ENCODE results near the gene C9.

Gene C9

DNA sequence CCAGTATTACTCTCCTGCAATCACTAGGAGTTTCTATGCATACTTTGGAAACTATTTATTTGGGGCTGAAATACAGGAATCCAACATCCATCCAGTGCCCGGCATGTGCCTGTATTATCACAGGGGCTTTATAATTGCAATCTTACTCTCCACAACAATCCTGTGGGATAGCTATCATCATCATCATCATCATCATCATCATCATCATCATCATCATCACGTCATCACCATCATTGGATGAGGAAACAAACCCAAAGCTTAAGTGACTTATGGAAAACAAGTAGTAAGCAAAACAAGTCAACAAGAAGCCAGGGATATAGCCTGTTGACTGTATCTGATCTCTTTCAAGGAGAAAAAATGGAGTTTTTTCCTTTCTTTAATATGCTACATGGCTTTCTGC, 97.1 kb downstream of the C9 start:
- H3K4me3 Mint-ChIP-seq = peak overlapping the region; percentile 43

DNA sequence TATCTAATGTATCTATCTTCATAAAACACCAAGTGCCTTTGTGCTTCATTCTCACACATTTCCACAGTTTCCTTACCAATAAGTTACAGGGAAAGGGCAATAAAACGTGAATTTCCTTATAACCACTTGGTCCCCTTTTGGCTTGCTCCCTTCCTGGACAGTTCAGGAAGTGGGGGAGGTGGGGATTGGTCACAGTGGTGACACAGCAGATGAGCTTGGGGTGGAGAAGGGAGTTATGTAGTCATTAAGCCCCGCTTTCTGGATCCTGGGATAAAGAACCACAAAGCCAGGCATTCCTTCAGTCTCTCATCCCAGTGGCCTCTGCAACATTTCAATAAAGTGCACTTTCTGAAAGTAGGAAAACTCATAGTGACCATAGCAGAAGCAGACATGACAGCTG, 97.9 kb downstream of the C9 start:
- peaks cover 48% of the 10 kb centered on the region for H3K4me1 Mint-ChIP-seq
- H3K4me3 Mint-ChIP-seq = peak overlapping the region; percentile 43
- peak overlapping the region; percentile 55 for H3K27ac Mint-ChIP-seq
- ATAC-seq = no peak
- no peaks in the 10 kb centered on the region for H3K9me3 Mint-ChIP-seq
- no peak for DNase-seq (ENCODE audit: low spot score in 2 of 2)
- H3K36me3 Mint-ChIP-seq = no peaks in the 10 kb centered on the region

More for the DNA sequence above, 97.1 kb downstream of the C9 start:
- peaks cover 52% of the 10 kb centered on the region for H3K4me1 Mint-ChIP-seq
- ATAC-seq = no peak
- H3K27ac Mint-ChIP-seq = no peak overlapping the region
- no peaks in the 10 kb centered on the region for H3K9me3 Mint-ChIP-seq
- no peak for DNase-seq (ENCODE audit: low spot score in 2 of 2)
- H3K36me3 Mint-ChIP-seq = no peaks in the 10 kb centered on the region

DNA sequence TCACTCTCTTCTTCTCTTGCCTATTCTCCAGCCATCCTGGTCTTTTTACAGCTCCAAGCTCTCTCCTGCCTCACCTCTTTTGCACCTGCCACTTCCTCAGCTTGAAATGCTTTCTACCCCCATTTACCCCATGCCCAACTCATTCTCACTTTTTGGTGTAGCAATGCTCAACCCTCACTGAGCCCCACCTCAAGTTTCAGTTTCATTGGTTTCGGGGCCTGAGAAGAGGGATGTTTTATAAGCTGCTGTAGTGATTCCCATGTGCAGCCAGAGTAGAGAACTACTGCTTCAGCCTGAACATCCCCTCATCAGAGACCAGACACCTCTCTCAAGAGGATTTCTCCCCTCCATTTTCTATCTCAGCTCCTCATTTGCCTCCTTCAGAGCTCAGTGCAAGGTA, 99.8 kb downstream of the C9 start:
- Mint-ChIP-seq H3K9me3 (no peaks in the 10 kb centered on the region), H3K4me3 (peak overlapping the region; percentile 43), H3K27ac (peak overlapping the region; percentile 10), H3K36me3 (no peaks in the 10 kb centered on the region), H3K4me1 (peaks cover 54% of the 10 kb centered on the region)
- DNase-seq (ENCODE audit: low spot score in 2 of 2) (no peak), ATAC-seq (peak; percentile 91)

DNA sequence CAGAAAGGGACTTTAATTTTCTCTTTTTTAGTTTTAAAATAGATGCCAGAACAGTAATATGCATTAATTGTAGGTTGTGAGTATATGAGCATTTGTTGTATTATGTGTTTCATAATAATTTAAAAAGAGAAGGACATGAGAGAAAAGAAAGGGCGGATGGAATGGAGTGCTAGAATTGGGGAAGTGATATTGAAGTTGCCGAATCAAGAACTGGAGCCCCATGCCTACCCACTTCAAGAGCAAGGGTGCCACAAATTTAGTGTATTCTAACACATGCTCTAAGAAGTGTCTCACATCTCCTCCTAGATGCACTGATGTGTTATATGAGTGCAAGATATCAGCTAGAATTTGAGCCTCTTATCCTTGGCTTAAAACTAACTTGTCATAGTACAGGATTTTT, 101.3 kb downstream of the C9 start:
- DNase-seq (ENCODE audit: low spot score in 2 of 2) = no peak
- no peak overlapping the region for H3K4me3 Mint-ChIP-seq
- H3K9me3 Mint-ChIP-seq = no peaks in the 10 kb centered on the region
- peaks cover 53% of the 10 kb centered on the region for H3K4me1 Mint-ChIP-seq
- H3K27ac Mint-ChIP-seq = peak overlapping the region; percentile 20
- no peak for ATAC-seq
- no peaks in the 10 kb centered on the region for H3K36me3 Mint-ChIP-seq

DNA sequence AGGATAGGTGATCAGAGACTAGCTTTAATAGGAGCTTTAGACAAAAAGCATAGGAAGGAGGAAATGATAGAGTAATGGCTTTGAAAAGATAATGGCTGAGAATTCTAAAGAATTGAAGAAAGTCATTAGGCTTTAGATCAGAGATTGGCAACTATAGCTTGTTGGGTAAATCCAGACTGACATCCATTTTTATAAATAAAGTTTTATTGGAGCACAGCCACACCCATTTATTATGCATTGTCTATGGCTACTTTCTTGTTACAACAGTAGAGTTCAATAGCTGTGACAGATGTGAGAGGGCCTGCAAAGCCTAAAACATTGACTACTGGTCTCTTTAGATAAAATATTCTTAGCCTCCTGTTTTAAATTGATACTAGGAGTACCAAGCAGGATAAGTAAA, 104.2 kb downstream of the C9 start:
- H3K36me3 Mint-ChIP-seq = no peaks in the 10 kb centered on the region
- H3K4me1 Mint-ChIP-seq = peaks cover 61% of the 10 kb centered on the region
- H3K4me3 Mint-ChIP-seq = no peak overlapping the region
- ATAC-seq (no peak), DNase-seq (ENCODE audit: low spot score in 2 of 2) (no peak)
- no peaks in the 10 kb centered on the region for H3K9me3 Mint-ChIP-seq
- H3K27ac Mint-ChIP-seq = no peak overlapping the region

DNA sequence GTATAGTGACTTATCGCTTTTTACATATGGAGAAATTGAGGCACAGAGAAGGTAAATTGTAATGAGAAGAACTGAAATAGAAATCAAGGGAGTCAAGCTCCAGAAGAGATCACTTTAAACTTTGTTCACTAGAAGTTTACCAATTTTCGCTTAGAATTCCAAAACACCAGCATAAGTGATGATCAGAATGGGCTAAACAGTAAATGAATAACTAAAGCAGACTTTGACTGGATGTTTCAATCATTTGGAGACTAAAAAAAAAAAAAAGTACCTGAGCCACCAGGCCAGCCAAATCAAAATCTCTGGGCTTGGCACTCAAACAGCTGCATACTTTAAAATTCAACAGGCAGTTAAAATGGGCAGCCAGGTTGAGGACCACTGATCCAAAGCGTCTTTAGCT, 106.7 kb downstream of the C9 start:
- Mint-ChIP-seq H3K4me1 (peaks cover 43% of the 10 kb centered on the region), H3K27ac (no peak overlapping the region), H3K36me3 (no peaks in the 10 kb centered on the region), H3K9me3 (no peaks in the 10 kb centered on the region), H3K4me3 (no peak overlapping the region)
- no peak for DNase-seq (ENCODE audit: low spot score in 2 of 2)
- no peak for ATAC-seq

- H3K36me3 Mint-ChIP-seq = no peaks in the 10 kb centered on the region
- ATAC-seq (peak; percentile 99), DNase-seq (ENCODE audit: low spot score in 2 of 2) (no peak)
- H3K4me3 Mint-ChIP-seq = peak overlapping the region; percentile 39
- H3K4me1 Mint-ChIP-seq = peaks cover 42% of the 10 kb centered on the region
- no peaks in the 10 kb centered on the region for H3K9me3 Mint-ChIP-seq
- peak overlapping the region; percentile 33 for H3K27ac Mint-ChIP-seq
Measured at GRCh38 chr5:39256477-39257235, 107.6 kb downstream of the C9 start.

- H3K4me3 Mint-ChIP-seq = peak overlapping the region; percentile 39
Measured at GRCh38 chr5:39255406-39255805, 108.9 kb downstream of the C9 start.

DNA sequence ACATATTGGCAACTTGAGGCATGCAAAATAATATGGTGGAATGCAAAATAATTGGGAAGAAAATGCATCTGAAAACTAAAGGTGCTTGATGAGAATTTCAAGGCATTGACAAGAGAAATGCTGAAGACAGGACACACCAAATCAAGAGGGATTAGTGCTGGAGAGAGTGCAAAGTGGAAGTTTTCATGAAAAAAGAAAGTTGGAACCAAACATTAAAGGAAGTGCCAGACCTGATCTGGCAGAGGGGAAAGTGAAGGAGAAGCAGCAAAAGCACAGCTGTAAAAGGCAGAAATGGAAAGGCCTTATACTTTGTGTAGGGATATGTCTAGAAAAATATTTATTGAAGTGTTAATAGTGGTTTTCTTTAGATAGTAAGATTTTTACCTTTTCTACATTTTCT, 109.6 kb downstream of the C9 start:
- H3K36me3 Mint-ChIP-seq = peaks cover 9% of the 10 kb centered on the region
- no peak overlapping the region for H3K4me3 Mint-ChIP-seq
- H3K4me1 Mint-ChIP-seq = peaks cover 40% of the 10 kb centered on the region
- ATAC-seq (no peak), DNase-seq (ENCODE audit: low spot score in 2 of 2) (no peak)
- no peak overlapping the region for H3K27ac Mint-ChIP-seq
- peaks cover 4% of the 10 kb centered on the region for H3K9me3 Mint-ChIP-seq

More at GRCh38 chr5:39255406-39255805, 108.9 kb downstream of the C9 start:
- no peak for ATAC-seq
- DNase-seq (ENCODE audit: low spot score in 2 of 2) = no peak
- H3K36me3 Mint-ChIP-seq = peaks cover 4% of the 10 kb centered on the region
- no peaks in the 10 kb centered on the region for H3K9me3 Mint-ChIP-seq
- peaks cover 38% of the 10 kb centered on the region for H3K4me1 Mint-ChIP-seq
- H3K27ac Mint-ChIP-seq = peak overlapping the region; percentile 20

DNA sequence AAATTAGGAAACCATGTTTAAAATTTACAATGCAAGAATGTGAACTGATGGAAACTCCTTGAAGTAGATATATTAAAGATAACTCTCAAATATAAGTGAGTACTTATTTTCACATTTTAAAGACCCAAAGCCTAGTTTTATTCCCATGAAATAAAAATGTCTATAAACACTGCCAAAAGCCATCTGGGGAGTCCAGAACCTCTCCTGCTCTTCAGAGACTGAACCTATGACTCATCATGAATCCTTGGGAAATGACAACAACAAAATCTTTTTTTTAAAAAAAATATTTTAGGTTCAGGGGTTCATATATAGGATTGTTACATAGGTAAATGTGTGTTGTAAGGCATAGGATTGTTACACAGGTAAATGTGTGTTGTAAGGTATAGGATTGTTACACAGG, 111.1 kb downstream of the C9 start:
- Mint-ChIP-seq H3K9me3 (peaks cover 4% of the 10 kb centered on the region), H3K36me3 (peaks cover 9% of the 10 kb centered on the region), H3K4me1 (peaks cover 45% of the 10 kb centered on the region), H3K4me3 (no peak overlapping the region), H3K27ac (no peak overlapping the region)
- DNase-seq (ENCODE audit: low spot score in 2 of 2) (no peak), ATAC-seq (no peak)

GRCh38 chr5:39249564-39250274, 114.6 kb downstream of the C9 start:
- no peak for DNase-seq (ENCODE audit: low spot score in 2 of 2)
- H3K27ac Mint-ChIP-seq = peak overlapping the region; percentile 26
- ATAC-seq = peak; percentile 83

GRCh38 chr5:39249069-39249468, 115.2 kb downstream of the C9 start:
- DNase-seq (ENCODE audit: low spot score in 2 of 2) = no peak
- H3K4me1 Mint-ChIP-seq = peaks cover 24% of the 10 kb centered on the region

More at GRCh38 chr5:39249564-39250274, 114.6 kb downstream of the C9 start:
- H3K4me3 Mint-ChIP-seq = no peak overlapping the region
- H3K4me1 Mint-ChIP-seq = peaks cover 28% of the 10 kb centered on the region
- peaks cover 9% of the 10 kb centered on the region for H3K36me3 Mint-ChIP-seq
- H3K9me3 Mint-ChIP-seq = peaks cover 4% of the 10 kb centered on the region

DNA sequence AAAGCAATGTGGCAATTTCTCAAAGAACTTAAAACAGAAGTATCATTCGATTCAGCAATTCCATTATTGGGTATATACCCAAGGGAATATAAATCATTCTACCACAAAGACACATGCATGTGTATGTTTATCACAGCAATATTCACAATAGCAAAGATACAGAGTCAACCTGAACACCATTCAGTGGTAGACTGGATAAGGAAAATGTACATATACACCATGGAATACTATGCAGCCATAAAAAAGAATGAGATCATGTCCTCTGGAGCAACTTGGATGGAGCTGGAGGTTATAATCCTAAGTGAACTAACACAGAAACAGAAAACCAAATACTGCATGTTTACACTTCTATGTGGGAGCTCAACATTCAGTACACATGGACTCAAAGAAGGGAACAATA, 123.5 kb downstream of the C9 start:
- H3K9me3 Mint-ChIP-seq = peaks cover 6% of the 10 kb centered on the region
- H3K4me1 Mint-ChIP-seq = peaks cover 28% of the 10 kb centered on the region
- DNase-seq (ENCODE audit: low spot score in 2 of 2) = no peak
- no peak overlapping the region for H3K27ac Mint-ChIP-seq
- ATAC-seq = no peak
- H3K36me3 Mint-ChIP-seq = no peaks in the 10 kb centered on the region
- no peak overlapping the region for H3K4me3 Mint-ChIP-seq

More at GRCh38 chr5:39249069-39249468, 115.2 kb downstream of the C9 start:
- Mint-ChIP-seq H3K27ac (no peak overlapping the region), H3K4me3 (no peak overlapping the region), H3K36me3 (peaks cover 9% of the 10 kb centered on the region), H3K9me3 (peaks cover 4% of the 10 kb centered on the region)
- no peak for ATAC-seq

DNA sequence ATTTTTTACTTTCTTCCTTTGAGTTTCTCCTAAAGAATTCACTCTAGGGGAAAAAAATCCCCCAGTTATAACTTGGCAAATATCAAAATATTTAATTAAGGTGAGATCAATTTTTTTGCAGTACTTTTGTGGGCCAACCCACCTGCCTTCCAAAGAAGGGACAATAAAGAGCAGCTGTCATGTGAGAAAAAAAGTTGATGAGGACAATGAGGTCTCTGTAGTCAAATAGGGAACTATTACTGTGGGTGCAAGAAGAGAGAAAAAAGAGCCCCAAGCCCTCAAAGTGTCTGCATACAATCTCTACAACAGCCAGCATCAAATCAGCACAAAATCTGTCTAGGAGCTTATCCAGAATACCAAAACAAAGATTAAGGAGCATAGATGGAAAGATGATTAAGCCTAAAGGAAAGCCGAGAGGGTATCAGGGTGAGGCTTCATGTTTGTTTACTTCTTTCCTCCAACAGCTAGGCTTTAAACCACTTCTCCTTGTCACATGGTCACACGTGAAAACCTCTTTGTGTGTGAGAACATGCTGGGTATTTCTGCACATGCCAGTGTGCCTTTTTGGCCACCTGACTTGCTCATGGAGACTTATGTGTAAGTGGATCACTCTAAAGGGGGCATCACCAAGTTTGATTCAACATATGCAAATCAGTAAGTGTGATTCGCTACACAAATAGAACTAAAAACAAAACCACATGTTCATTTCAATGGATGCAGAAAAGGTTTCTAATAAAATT, 125.8 kb downstream of the C9 start:
- peak overlapping the region; percentile 29 for H3K27ac Mint-ChIP-seq
- H3K4me3 Mint-ChIP-seq = peak overlapping the region; percentile 14
- DNase-seq (ENCODE audit: low spot score in 2 of 2) (no peak), ATAC-seq (peak; percentile 78)
- peaks cover 22% of the 10 kb centered on the region for H3K4me1 Mint-ChIP-seq
- peaks cover 6% of the 10 kb centered on the region for H3K9me3 Mint-ChIP-seq
- no peaks in the 10 kb centered on the region for H3K36me3 Mint-ChIP-seq

DNA sequence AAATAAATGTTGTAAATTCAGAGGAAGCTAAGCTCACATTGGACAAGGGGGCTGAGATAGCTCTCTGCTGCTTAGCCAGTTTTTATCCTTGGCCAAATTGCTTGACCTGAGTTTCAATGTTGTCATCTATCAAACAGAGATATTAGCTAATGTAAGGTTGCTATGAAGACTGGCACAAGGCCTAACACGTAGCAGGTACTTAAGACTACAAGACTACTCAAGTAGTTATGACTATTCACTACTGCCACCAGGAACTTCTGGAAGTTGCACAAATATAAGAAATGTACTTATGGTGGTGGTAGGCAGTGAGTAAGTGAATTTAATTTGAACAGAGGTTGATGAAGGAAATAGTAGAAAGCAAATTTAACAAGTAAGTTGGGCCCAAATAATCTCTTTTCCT, 127.6 kb downstream of the C9 start:
- ATAC-seq (no peak), DNase-seq (ENCODE audit: low spot score in 2 of 2) (no peak)
- Mint-ChIP-seq H3K27ac (no peak overlapping the region), H3K36me3 (no peaks in the 10 kb centered on the region), H3K4me3 (no peak overlapping the region), H3K4me1 (peaks cover 27% of the 10 kb centered on the region), H3K9me3 (peaks cover 6% of the 10 kb centered on the region)

Data from stimulated activated effector memory CD8-positive, alpha-beta T cell treated with anti-CD3 and anti-CD28 coated beads, Interleukin-12 subunit alpha, Interleukin-12 subunit beta, amount 100 ng/mL, for 72 hours (primary cell).